ENCODE measurements around the gene GABPA. TPM values are rescaled to one million over a fixed set of nuclear protein-coding genes. Genes with fewer than 3 reads are reported as not detected.

Gene GABPA
- total and polyA plus RNA-seq, 7 donors, result 10.8 to 32.5 (median 17.6) TPM

DNA sequence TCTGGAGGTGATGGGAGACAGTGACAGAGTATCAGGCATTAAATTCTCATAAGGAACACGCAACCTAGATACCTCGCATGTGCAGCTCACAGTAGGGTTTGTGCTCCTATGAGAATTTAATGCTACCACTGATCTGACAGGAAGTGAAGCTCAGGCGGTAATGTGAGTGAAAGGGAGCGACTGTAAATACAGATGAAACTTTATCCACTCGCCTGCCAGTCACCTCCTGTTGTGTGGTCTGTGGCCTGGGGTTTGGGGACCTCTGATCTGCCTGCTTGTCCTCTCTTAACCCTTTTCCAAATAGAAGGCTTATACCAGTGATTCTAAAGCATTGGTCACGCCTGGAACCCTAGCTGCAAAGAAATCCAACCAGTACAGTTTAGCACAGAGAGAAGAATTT is 15.3 kb downstream of the GABPA start:
- intact Hi-C loops (cut with DNase I), result no loop called here

GRCh38 chr21:25752416-25752815 is 17.6 kb downstream of the GABPA start:
- H3K36me3 ChIP-seq, result peaks cover 0 to 55% (median 13%) of the 10 kb centered on the region in 4 donors

More for the DNA sequence above, 15.3 kb downstream of the GABPA start:
- 65 to 91% methylated on average over 6 of the region's 6 CpGs for WGBS, 2 donors
- TF ChIP-seq POLR2A (IDR thresholded peaks at IDR 0.05), result no peak
- Histone ChIP-seq H3K9me3 (no peaks in the 10 kb centered on the region), H3K4me1 (no peaks in the 10 kb centered on the region), H3K27me3 (no peaks in the 10 kb centered on the region), H3K4me3 (no peak overlapping the region), H3K27ac (no peak overlapping the region), H3K36me3 (peaks cover 0 to 64% (median 13%) of the 10 kb centered on the region in 4 donors)
- DNase-seq, result no peak

DNA sequence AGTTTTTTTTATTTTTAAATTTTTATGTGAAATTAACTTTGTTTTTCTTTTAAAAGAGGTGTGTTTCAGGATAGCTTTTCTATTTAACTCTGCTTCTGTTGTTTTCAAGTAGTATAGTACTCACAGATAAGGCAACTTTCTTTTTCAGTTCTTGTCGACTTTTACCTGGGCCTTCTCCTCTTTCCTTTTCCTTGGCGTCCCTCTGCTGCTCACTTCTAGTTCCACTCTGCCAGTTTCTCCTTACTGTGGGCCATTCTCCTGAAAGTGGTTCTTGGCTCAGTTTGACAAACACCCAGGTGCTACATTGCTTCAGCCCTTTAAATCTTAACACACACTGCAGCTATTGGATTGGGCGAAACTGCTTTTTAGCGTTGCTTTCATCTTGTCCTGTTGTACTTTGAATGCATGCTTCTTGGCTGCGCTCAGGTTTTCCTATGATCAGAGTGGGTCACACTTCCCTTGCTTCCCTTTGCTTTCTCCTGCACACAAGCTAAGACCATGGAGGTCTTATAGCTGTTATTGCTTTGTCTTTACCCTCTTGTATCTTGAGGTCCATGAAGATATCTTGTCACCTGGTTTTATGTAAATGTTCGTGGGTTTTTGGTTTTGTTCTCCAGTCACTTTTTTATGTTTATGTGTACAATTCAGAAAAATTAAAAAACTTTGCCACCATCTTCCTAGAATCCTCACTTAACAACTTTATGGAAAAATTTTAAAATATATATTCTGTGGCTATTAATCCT is 21.6 kb downstream of the GABPA start:
- H3K4me3 ChIP-seq, result no peak overlapping the region
- peaks cover 5 to 66% (median 9%) of the 10 kb centered on the region in 4 donors for H3K36me3 ChIP-seq
- H3K27ac ChIP-seq, result peak overlapping the region in 1 of 4 donors; percentile 7
- DNase-seq, result no peak
- 81 to 87% methylated on average over 6 of the region's 6 CpGs for WGBS, 2 donors
- no peak for TF ChIP-seq CTCF (IDR thresholded peaks at IDR 0.05)
- TF ChIP-seq POLR2AphosphoS5 (IDR thresholded peaks at IDR 0.05), result no peak
- no peak for TF ChIP-seq POLR2A (IDR thresholded peaks at IDR 0.05)
- TF ChIP-seq EP300 (IDR thresholded peaks at IDR 0.05), result no peak
- H3K9me3 ChIP-seq, result no peaks in the 10 kb centered on the region
- intact Hi-C loops (cut with DNase I), result no loop called here
- H3K27me3 ChIP-seq, result no peaks in the 10 kb centered on the region
- no peaks in the 10 kb centered on the region for H3K4me1 ChIP-seq

More at GRCh38 chr21:25752416-25752815, 17.6 kb downstream of the GABPA start:
- Histone ChIP-seq H3K4me3 (no peak overlapping the region), H3K9me3 (no peaks in the 10 kb centered on the region), H3K27ac (no peak overlapping the region), H3K4me1 (no peaks in the 10 kb centered on the region), H3K27me3 (no peaks in the 10 kb centered on the region)
- no peak for TF ChIP-seq CTCF (IDR thresholded peaks at IDR 0.05)
- TF ChIP-seq EP300 (IDR thresholded peaks at IDR 0.05), result no peak
- no peak for TF ChIP-seq POLR2AphosphoS5 (IDR thresholded peaks at IDR 0.05)
- no peak for TF ChIP-seq POLR2A (IDR thresholded peaks at IDR 0.05)
- DNase-seq, result no peak
- intact Hi-C loops (cut with DNase I), result no loop called here
- WGBS, 2 donors, result 98 to 99% methylated on average over 1 of the region's 1 CpG

DNA sequence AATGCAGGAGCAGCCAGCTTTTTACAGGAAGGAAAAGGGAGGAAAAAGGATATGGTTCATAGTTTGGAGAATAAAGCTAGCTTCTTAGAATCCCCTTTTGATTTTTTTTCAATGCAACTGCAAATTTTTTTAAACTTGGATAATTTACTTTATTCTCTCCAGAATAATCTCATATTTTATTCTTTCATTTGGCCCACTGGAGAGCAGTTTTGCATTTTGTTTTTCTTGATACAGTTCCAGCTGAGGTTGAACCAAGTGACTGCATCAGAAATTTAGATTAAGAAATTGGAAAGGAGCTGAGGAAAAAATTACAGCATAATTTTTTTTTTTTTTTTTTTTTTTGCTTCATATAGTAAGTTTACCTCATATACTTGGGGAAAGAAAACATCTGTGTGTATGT is 22.8 kb downstream of the GABPA start:
- H3K27me3 ChIP-seq, result no peaks in the 10 kb centered on the region
- H3K4me1 ChIP-seq, result no peaks in the 10 kb centered on the region
- no peak for DNase-seq
- H3K27ac ChIP-seq, result no peak overlapping the region
- H3K4me3 ChIP-seq, result no peak overlapping the region
- intact Hi-C loops (cut with DNase I), result no loop called here
- no peaks in the 10 kb centered on the region for H3K9me3 ChIP-seq
- H3K36me3 ChIP-seq, result peaks cover 2 to 72% (median 8%) of the 10 kb centered on the region in 4 donors
- no peak for TF ChIP-seq CTCF (IDR thresholded peaks at IDR 0.05)
- no peak for TF ChIP-seq EP300 (IDR thresholded peaks at IDR 0.05)
- no peak for TF ChIP-seq POLR2A (IDR thresholded peaks at IDR 0.05)
- TF ChIP-seq POLR2AphosphoS5 (IDR thresholded peaks at IDR 0.05), result no peak

DNA sequence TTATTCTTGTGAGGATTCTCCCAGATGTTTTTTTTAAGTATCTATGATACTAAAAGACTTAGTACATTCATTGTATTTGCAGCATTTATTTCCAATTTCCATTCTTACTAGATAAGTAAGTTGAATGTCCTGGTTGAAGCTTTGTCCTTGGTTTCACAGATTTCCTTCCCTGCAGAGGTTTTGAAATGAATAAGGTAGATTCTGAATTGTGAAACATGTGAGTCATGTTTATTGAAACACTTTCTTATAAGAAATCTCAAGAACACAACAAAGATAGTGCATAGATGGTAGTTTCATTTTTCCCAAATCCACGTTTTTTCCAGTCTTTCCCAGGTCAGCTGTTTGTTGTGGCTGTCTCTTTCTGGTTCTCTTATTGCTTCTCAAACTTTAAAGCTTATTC is 24.8 kb downstream of the GABPA start:
- intact Hi-C loops (cut with DNase I), result no loop called here
- Histone ChIP-seq H3K9me3 (no peaks in the 10 kb centered on the region), H3K4me1 (no peaks in the 10 kb centered on the region), H3K27ac (no peak overlapping the region), H3K36me3 (peaks cover 0 to 72% (median 10%) of the 10 kb centered on the region in 4 donors), H3K27me3 (no peaks in the 10 kb centered on the region), H3K4me3 (no peak overlapping the region)
- WGBS, 2 donors, result 64 to 77% methylated on average over 1 of the region's 1 CpG
- DNase-seq, result no peak
- TF ChIP-seq CTCF (IDR thresholded peaks at IDR 0.05) (no peak), EP300 (IDR thresholded peaks at IDR 0.05) (no peak), POLR2A (IDR thresholded peaks at IDR 0.05) (no peak), POLR2AphosphoS5 (IDR thresholded peaks at IDR 0.05) (no peak)
